Measurements from ENCODE around the gene KRTAP12-4. TPM values are rescaled to one million over a fixed set of nuclear protein-coding genes. Genes with fewer than 3 reads are reported as not detected.

KRTAP12-4 gene
- total RNA-seq, 4 donors from 2014 or later = not detected

GRCh38 chr21:44615466-44615865 is 39.0 kb downstream of the KRTAP12-4 start:
- no peak overlapping the region for H3K4me3 ChIP-seq
- no peak for ATAC-seq
- 74 to 78% methylated on average over 1 to 4 of the region's 8 CpGs for WGBS, 2 donors (ENCODE audit: low coverage in 1 of 2)
- H3K27ac ChIP-seq = no peak overlapping the region
- TF ChIP-seq EP300 (IDR thresholded peaks at IDR 0.05) (no peak), POLR2A (IDR thresholded peaks at IDR 0.05) (no peak), POLR2AphosphoS5 (IDR thresholded peaks at IDR 0.05) (no peak), CTCF (IDR thresholded peaks at IDR 0.05) (no peak)
- H3K36me3 ChIP-seq = no peaks in the 10 kb centered on the region
- no peaks in the 10 kb centered on the region for H3K4me1 ChIP-seq
- peaks cover 67% of the 10 kb centered on the region for H3K27me3 ChIP-seq
- peaks cover 0 to 35% (median 0%) of the 10 kb centered on the region in 3 donors for H3K9me3 ChIP-seq

GRCh38 chr21:44614961-44615391 is 39.5 kb downstream of the KRTAP12-4 start:
- no peak overlapping the region for H3K4me3 ChIP-seq

GRCh38 chr21:44614161-44614631 is 40.3 kb downstream of the KRTAP12-4 start:
- TF ChIP-seq CTCF (IDR thresholded peaks at IDR 0.05) = no peak
- no peak for TF ChIP-seq POLR2AphosphoS5 (IDR thresholded peaks at IDR 0.05)
- no peak for TF ChIP-seq POLR2A (IDR thresholded peaks at IDR 0.05)
- no peak for TF ChIP-seq EP300 (IDR thresholded peaks at IDR 0.05)
- no peaks in the 10 kb centered on the region for H3K36me3 ChIP-seq
- no peak overlapping the region for H3K4me3 ChIP-seq
- ATAC-seq = no peak
- H3K9me3 ChIP-seq = peaks cover 0 to 36% (median 0%) of the 10 kb centered on the region in 3 donors
- no CpG with 5 or more reads among the region's 20 CpGs for WGBS, 2 donors (ENCODE audit: low coverage in 1 of 2)
- no peak overlapping the region for H3K27ac ChIP-seq
- H3K4me1 ChIP-seq = no peaks in the 10 kb centered on the region
- H3K27me3 ChIP-seq = peaks cover 72% of the 10 kb centered on the region

More at GRCh38 chr21:44614961-44615391, 39.5 kb downstream of the KRTAP12-4 start:
- no peak for ATAC-seq
- TF ChIP-seq CTCF (IDR thresholded peaks at IDR 0.05) (no peak), POLR2A (IDR thresholded peaks at IDR 0.05) (no peak), POLR2AphosphoS5 (IDR thresholded peaks at IDR 0.05) (no peak), EP300 (IDR thresholded peaks at IDR 0.05) (no peak)
- H3K36me3 ChIP-seq = no peaks in the 10 kb centered on the region
- H3K4me1 ChIP-seq = no peaks in the 10 kb centered on the region
- 74 to 92% methylated on average over 3 to 16 of the region's 28 CpGs for WGBS, 2 donors (ENCODE audit: low coverage in 1 of 2)
- H3K27ac ChIP-seq = no peak overlapping the region
- H3K9me3 ChIP-seq = peaks cover 0 to 37% (median 0%) of the 10 kb centered on the region in 3 donors
- peaks cover 72% of the 10 kb centered on the region for H3K27me3 ChIP-seq

GRCh38 chr21:44613386-44614155 is 40.9 kb downstream of the KRTAP12-4 start:
- Histone ChIP-seq H3K4me3 (no peak overlapping the region), H3K27ac (no peak overlapping the region), H3K4me1 (no peaks in the 10 kb centered on the region), H3K27me3 (peaks cover 72% of the 10 kb centered on the region), H3K9me3 (peaks cover 0 to 37% (median 0%) of the 10 kb centered on the region in 3 donors), H3K36me3 (no peaks in the 10 kb centered on the region)
- ATAC-seq = no peak
- 74 to 90% methylated on average over 2 to 5 of the region's 26 CpGs for WGBS, 2 donors (ENCODE audit: low coverage in 1 of 2)
- TF ChIP-seq POLR2AphosphoS5 (IDR thresholded peaks at IDR 0.05) (no peak), CTCF (IDR thresholded peaks at IDR 0.05) (no peak), POLR2A (IDR thresholded peaks at IDR 0.05) (no peak), EP300 (IDR thresholded peaks at IDR 0.05) (no peak)
